ENCODE results near the gene DNAH14. TPM values are rescaled to one million over a fixed set of nuclear protein-coding genes. Genes with fewer than 3 reads are reported as not detected.

The DNAH14 gene
- total and polyA plus RNA-seq, 2 donors from 2014 or later, result 6.6 to 25.1 TPM

GRCh38 chr1:224903955-224904354, 25.5 kb upstream of the DNAH14 start:
- H3K27ac ChIP-seq (ENCODE audit: low read depth in 2 of 2, low read length in 2 of 2), result no peak overlapping the region
- H3K4me3 ChIP-seq (ENCODE audit: low read length in 3 of 3), result no peak overlapping the region
- H3K4me1 ChIP-seq (ENCODE audit: control insufficient read depth in 2 of 3, insufficient read depth in 2 of 3, low read depth in 1 of 3, low read length in 3 of 3), result no peaks in the 10 kb centered on the region
- no peak for DNase-seq
- no peak overlapping the region for H3K9ac ChIP-seq (ENCODE audit: low read length in 3 of 3)
- no peak for TF ChIP-seq CTCF (IDR thresholded peaks at IDR 0.05; ENCODE audit: borderline replicate concordance, extremely low read depth, insufficient read depth)
- no peaks in the 10 kb centered on the region for H3K36me3 ChIP-seq (ENCODE audit: control insufficient read depth in 2 of 3, insufficient read depth in 3 of 3, low read length in 3 of 3)
- no peaks in the 10 kb centered on the region for H3K27me3 ChIP-seq (ENCODE audit: control insufficient read depth, insufficient read depth, low read length)
- H3K9me3 ChIP-seq (ENCODE audit: control insufficient read depth in 2 of 3, insufficient read depth in 1 of 3, low read length in 3 of 3), result peaks cover 0 to 5% (median 0%) of the 10 kb centered on the region in 3 donors
- no peak for FAIRE-seq
- intact Hi-C loops (cut with DNase I), result no loop called here

GRCh38 chr1:224906340-224906739, 23.1 kb upstream of the DNAH14 start:
- H3K9ac ChIP-seq (ENCODE audit: low read length in 3 of 3), result no peak overlapping the region
- no peak overlapping the region for H3K27ac ChIP-seq (ENCODE audit: low read depth in 2 of 2, low read length in 2 of 2)
- H3K36me3 ChIP-seq (ENCODE audit: control insufficient read depth in 2 of 3, insufficient read depth in 3 of 3, low read length in 3 of 3), result no peaks in the 10 kb centered on the region
- no peak for TF ChIP-seq CTCF (IDR thresholded peaks at IDR 0.05; ENCODE audit: borderline replicate concordance, extremely low read depth, insufficient read depth)
- FAIRE-seq (no peak), DNase-seq (no peak)
- no peak overlapping the region for H3K4me3 ChIP-seq (ENCODE audit: low read length in 3 of 3)
- no peaks in the 10 kb centered on the region for H3K4me1 ChIP-seq (ENCODE audit: control insufficient read depth in 2 of 3, insufficient read depth in 2 of 3, low read depth in 1 of 3, low read length in 3 of 3)
- H3K27me3 ChIP-seq (ENCODE audit: control insufficient read depth, insufficient read depth, low read length), result no peaks in the 10 kb centered on the region
- intact Hi-C loops (cut with DNase I), result no loop called here
- H3K9me3 ChIP-seq (ENCODE audit: control insufficient read depth in 2 of 3, insufficient read depth in 1 of 3, low read length in 3 of 3), result peaks cover 0 to 13% (median 0%) of the 10 kb centered on the region in 3 donors

- FAIRE-seq, result no peak
- Histone ChIP-seq H3K9me3 (ENCODE audit: control insufficient read depth in 2 of 3, insufficient read depth in 1 of 3, low read length in 3 of 3) (peaks cover 0 to 18% (median 2%) of the 10 kb centered on the region in 3 donors), H3K27ac (ENCODE audit: low read depth in 2 of 2, low read length in 2 of 2) (no peak overlapping the region)
These were observed 18.3 kb upstream of the DNAH14 start for GRCh38 chr1:224911217-224911616.

More at GRCh38 chr1:224911217-224911616, 18.3 kb upstream of the DNAH14 start:
- no peak for DNase-seq
- Histone ChIP-seq H3K4me1 (ENCODE audit: control insufficient read depth in 2 of 3, insufficient read depth in 2 of 3, low read depth in 1 of 3, low read length in 3 of 3) (no peaks in the 10 kb centered on the region), H3K9ac (ENCODE audit: low read length in 3 of 3) (no peak overlapping the region), H3K27me3 (ENCODE audit: control insufficient read depth, insufficient read depth, low read length) (no peaks in the 10 kb centered on the region), H3K36me3 (ENCODE audit: control insufficient read depth in 2 of 3, insufficient read depth in 3 of 3, low read length in 3 of 3) (no peaks in the 10 kb centered on the region), H3K4me3 (ENCODE audit: low read length in 3 of 3) (no peak overlapping the region)
- intact Hi-C loops (cut with DNase I), result loop anchor here (10.0 kb wide), 1 partner anchor 396 kb away; no protein-coding TSS in a partner anchor
- no peak for TF ChIP-seq CTCF (IDR thresholded peaks at IDR 0.05; ENCODE audit: borderline replicate concordance, extremely low read depth, insufficient read depth)
